Urinary bladder (tissue), 4 donors: ENCODE results near the gene DAG1. TPM values are rescaled to one million over a fixed set of nuclear protein-coding genes. Genes with fewer than 3 reads are reported as not detected.
A peak's percentile ranks its signal among the peaks of the same experiment; 100 is the strongest.

Experiments
- DNase-seq: peaks from one replicate; pipeline ENCODE4 v3.0.0-alpha.2; 2015; ENCODE audit errors: extremely low spot score
- H3K27ac ChIP-seq: one replicate; pipeline ENCODE4 v1.5.1; 2013; ENCODE audit warnings: low read depth, mild to moderate bottlenecking, moderate library complexity
- H3K36me3 ChIP-seq: one replicate; pipeline ENCODE4 v1.6.1; 2013; ENCODE audit warnings: mild to moderate bottlenecking, moderate library complexity; ENCODE audit not compliant: insufficient read depth
- H3K4me1 ChIP-seq: one replicate; pipeline ENCODE4 v1.6.1; 2013; ENCODE audit warnings: mild to moderate bottlenecking, moderate library complexity; ENCODE audit not compliant: insufficient read depth
- H3K4me3 ChIP-seq: one replicate; pipeline ENCODE4 v1.5.1; 2013; ENCODE audit warnings: low read depth, low read length
- WGBS: extraction: QIAGEN DNeasy Blood & Tissue Kit; methylation state at CpG from one replicate; pipeline ENCODE4 v1.1.7; 2013; 5-methylcytosine and 5-hydroxymethylcytosine counted together
- polyA plus RNA-seq: library from polyadenylated mRNA; stranded (reverse); fragments of 200-250 nt; gene quantifications from one replicate; pipeline ENCODE4 v1.2.3, GENCODE V29; 2013
- total RNA-seq: library from RNA; depleted of rRNA; stranded (reverse); fragments of >200 nt; gene quantifications from one replicate; pipeline ENCODE4 v1.2.3, GENCODE V29; 2014
- donor health status: healthy with polysubstance abuse.
- donor health status: healthy.

Gene DAG1
- total and polyA plus RNA-seq, 2 donors, result 34.1 to 58.7 TPM

- WGBS, result 89% methylated on average over 4 of the region's 4 CpGs
- no peak overlapping the region for H3K4me3 ChIP-seq
- DNase-seq, result no peak
- H3K27ac ChIP-seq, result no peak overlapping the region
- no peaks in the 10 kb centered on the region for H3K4me1 ChIP-seq
- H3K36me3 ChIP-seq, result no peaks in the 10 kb centered on the region
Observed at GRCh38 chr3:49460956-49461355, 9.1 kb upstream of the DAG1 start.

GRCh38 chr3:49461443-49462171, 8.5 kb upstream of the DAG1 start:
- Histone ChIP-seq H3K4me1 (no peaks in the 10 kb centered on the region), H3K27ac (no peak overlapping the region), H3K4me3 (no peak overlapping the region), H3K36me3 (no peaks in the 10 kb centered on the region)
- WGBS, result 32% methylated on average over 1 of the region's 1 CpG
- DNase-seq, result no peak

GRCh38 chr3:49462222-49462621, 7.8 kb upstream of the DAG1 start:
- Histone ChIP-seq H3K36me3 (no peaks in the 10 kb centered on the region), H3K27ac (no peak overlapping the region), H3K4me1 (no peaks in the 10 kb centered on the region), H3K4me3 (no peak overlapping the region)
- DNase-seq, result no peak
- WGBS, result 73% methylated on average over 3 of the region's 3 CpGs

GRCh38 chr3:49465270-49466034, 4.6 kb upstream of the DAG1 start:
- Histone ChIP-seq H3K4me1 (no peaks in the 10 kb centered on the region), H3K4me3 (no peak overlapping the region), H3K36me3 (no peaks in the 10 kb centered on the region), H3K27ac (no peak overlapping the region)
- WGBS, result 90% methylated on average over 18 of the region's 18 CpGs
- no peak for DNase-seq

- no peak overlapping the region for H3K27ac ChIP-seq
- H3K4me3 ChIP-seq, result no peak overlapping the region
- no peak for DNase-seq
- WGBS, result 87% methylated on average over 2 of the region's 2 CpGs
- no peaks in the 10 kb centered on the region for H3K4me1 ChIP-seq
- H3K36me3 ChIP-seq, result no peaks in the 10 kb centered on the region
Observed at GRCh38 chr3:49466085-49466484, 4.0 kb upstream of the DAG1 start.

GRCh38 chr3:49469037-49469935, 781 bp upstream of the DAG1 start:
- H3K27ac ChIP-seq, result peak overlapping the region; percentile 91
- WGBS, result 4% methylated on average over 23 of the region's 23 CpGs
- peak overlapping the region; percentile 39 for H3K4me3 ChIP-seq
- DNase-seq, result peak; percentile 51
- H3K4me1 ChIP-seq, result no peaks in the 10 kb centered on the region
- H3K36me3 ChIP-seq, result no peaks in the 10 kb centered on the region

GRCh38 chr3:49470714-49471420, 800 bp downstream of the DAG1 start:
- WGBS, result 2% methylated on average over 23 of the region's 23 CpGs
- H3K36me3 ChIP-seq, result no peaks in the 10 kb centered on the region
- H3K4me3 ChIP-seq, result peak overlapping the region; percentile 56
- H3K27ac ChIP-seq, result peak overlapping the region; percentile 96
- DNase-seq, result no peak
- no peaks in the 10 kb centered on the region for H3K4me1 ChIP-seq

GRCh38 chr3:49471856-49472495, 1.9 kb downstream of the DAG1 start:
- 83% methylated on average over 6 of the region's 6 CpGs for WGBS
- Histone ChIP-seq H3K4me3 (no peak overlapping the region), H3K27ac (no peak overlapping the region)

GRCh38 chr3:49476563-49476962, 6.5 kb downstream of the DAG1 start:
- Histone ChIP-seq H3K4me3 (no peak overlapping the region), H3K27ac (no peak overlapping the region), H3K36me3 (no peaks in the 10 kb centered on the region), H3K4me1 (no peaks in the 10 kb centered on the region)
- WGBS, result 80% methylated on average over 1 of the region's 1 CpG
- no peak for DNase-seq

More at GRCh38 chr3:49471856-49472495, 1.9 kb downstream of the DAG1 start:
- H3K4me1 ChIP-seq, result no peaks in the 10 kb centered on the region
- DNase-seq, result no peak
- H3K36me3 ChIP-seq, result no peaks in the 10 kb centered on the region

GRCh38 chr3:49482766-49483165, 12.7 kb downstream of the DAG1 start:
- Histone ChIP-seq H3K27ac (no peak overlapping the region), H3K4me1 (no peaks in the 10 kb centered on the region)
- DNase-seq, result no peak

GRCh38 chr3:49484471-49484870, 14.4 kb downstream of the DAG1 start:
- no peak for DNase-seq
- WGBS, result 91% methylated on average over 3 of the region's 3 CpGs
- H3K36me3 ChIP-seq, result no peaks in the 10 kb centered on the region
- H3K4me3 ChIP-seq, result no peak overlapping the region
- H3K27ac ChIP-seq, result no peak overlapping the region
- no peaks in the 10 kb centered on the region for H3K4me1 ChIP-seq

More at GRCh38 chr3:49482766-49483165, 12.7 kb downstream of the DAG1 start:
- Histone ChIP-seq H3K4me3 (no peak overlapping the region), H3K36me3 (no peaks in the 10 kb centered on the region)

- Histone ChIP-seq H3K4me3 (no peak overlapping the region), H3K4me1 (no peaks in the 10 kb centered on the region), H3K36me3 (no peaks in the 10 kb centered on the region), H3K27ac (no peak overlapping the region)
- DNase-seq, result no peak
- 90% methylated on average over 7 of the region's 7 CpGs for WGBS
Observed at GRCh38 chr3:49489247-49489646, 19.2 kb downstream of the DAG1 start.

GRCh38 chr3:49492969-49493368, 22.9 kb downstream of the DAG1 start:
- Histone ChIP-seq H3K4me3 (no peak overlapping the region), H3K27ac (no peak overlapping the region), H3K36me3 (no peaks in the 10 kb centered on the region), H3K4me1 (no peaks in the 10 kb centered on the region)
- WGBS, result 98% methylated on average over 4 of the region's 4 CpGs
- no peak for DNase-seq
